AG08395 (cell line): Measurements from ENCODE around the gene GNB4.

Source experiments
- DNase-seq: peaks from one replicate; pipeline ENCODE4 v3.0.0; 2012; ENCODE audit warnings: mixed read lengths, low spot score

GNB4 gene

GRCh38 chr3:179355996-179356395, 95.3 kb downstream of the GNB4 start:
- no peak for DNase-seq

GRCh38 chr3:179348325-179349013, 102.8 kb downstream of the GNB4 start:
- DNase-seq, result no peak

- peak; percentile 96 for DNase-seq
These were observed 103.7 kb downstream of the GNB4 start, which contains the start of gene MFN1 for GRCh38 chr3:179347345-179348194. Gene MFN1, plus strand, starts transcription at chr3:179347709. Its CDS starts 1,143 bp downstream, at chr3:179348852.
